Activated CD8-positive, alpha-beta memory T cell treated with anti-CD3 and anti-CD28 coated beads for 1 hour (primary cell): ENCODE data around the gene SYT9.

Experiments used
- DNase-seq, 2 donors: peaks; one replicate each; pipeline ENCODE4 v3.0.0-alpha.2; 2020; ENCODE audit warnings: low read depth in 1 of 2; ENCODE audit errors: extremely low read depth in 1 of 2

SYT9 gene

DNA sequence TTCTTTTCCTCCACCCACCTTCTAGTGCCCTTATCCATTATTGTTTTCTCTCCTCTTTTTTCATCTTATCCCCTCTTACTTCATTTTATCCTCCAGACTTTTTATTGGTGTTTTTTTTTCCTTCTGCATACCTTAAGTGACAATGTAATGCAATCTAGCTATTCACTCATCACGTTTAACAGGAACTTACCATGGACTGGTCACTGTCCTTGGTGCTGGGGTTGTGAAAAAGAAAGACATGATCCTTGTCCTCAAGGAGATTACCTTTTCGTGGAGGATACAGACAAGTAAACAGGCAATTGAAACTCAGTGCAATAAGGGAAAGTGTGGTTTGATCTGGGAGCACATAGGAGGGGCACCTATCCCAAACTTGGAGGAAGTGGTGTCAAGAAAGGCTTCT, 20.7 kb downstream of the SYT9 start:
- no peak for DNase-seq

DNA sequence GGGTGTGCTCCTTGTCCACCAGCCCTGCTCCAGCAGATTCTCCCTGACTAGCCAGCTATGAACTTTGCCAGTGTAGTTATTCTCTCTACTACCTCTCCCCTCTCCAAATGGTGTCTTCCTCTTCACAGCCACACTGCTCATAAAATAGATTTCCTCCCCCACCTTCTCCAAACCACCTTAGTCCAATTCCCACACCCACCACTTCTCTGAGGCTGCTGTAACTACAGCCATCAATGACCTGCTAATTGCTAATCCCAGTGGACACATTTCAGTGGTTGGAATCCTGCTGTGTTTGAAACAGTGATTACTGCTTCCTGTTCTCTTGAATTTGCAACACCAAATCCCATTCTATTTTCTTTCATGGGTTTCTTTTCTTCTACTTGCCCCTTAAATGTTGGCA, 23.4 kb downstream of the SYT9 start:
- DNase-seq, result no peak

DNA sequence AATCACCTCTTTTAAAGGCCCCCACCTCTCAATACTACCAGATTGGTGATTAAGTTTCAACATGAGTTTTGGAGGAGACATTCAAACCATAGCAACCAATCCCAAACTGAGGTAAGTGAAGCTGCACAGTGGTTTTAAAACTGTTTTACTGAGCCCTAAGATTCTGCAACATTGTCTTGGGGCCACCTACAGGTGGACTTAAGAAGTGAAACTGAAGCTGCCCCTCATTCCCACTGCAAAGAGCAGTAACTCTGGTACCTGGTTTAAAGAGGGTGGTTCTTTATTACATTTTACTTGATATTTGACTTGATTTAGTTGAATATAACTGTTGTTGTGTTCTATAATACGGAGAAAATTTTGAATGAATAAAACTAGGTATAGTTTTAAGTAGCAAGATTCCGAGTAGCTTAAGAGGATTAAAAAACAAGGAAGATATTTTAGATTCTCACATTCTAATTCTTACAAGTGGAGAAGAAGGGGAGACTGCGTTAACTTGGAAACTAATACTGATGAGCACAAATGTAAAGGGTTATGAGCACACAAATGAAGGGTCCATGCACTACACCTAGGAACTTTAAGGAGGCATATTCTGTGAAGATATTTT, 26.7 kb downstream of the SYT9 start:
- DNase-seq, result no peak

DNA sequence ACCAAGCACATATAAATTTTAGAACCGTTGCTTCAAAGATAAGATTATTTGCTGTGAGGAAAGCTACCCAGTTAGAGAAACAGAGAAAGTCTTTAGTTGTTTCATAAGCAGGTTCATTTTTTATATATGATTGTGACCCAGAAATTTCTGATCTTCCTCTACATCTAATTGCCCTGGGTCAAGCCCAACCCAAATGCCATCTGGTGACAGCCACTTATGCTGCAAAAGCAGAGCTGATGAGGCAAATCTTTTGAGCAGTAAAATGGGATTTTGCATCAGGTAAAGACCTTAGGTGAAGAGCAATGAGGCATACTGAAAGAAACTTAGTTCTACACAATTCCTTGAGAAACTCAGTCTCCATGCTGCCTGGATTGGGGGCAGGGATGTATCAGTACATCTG, 28.0 kb downstream of the SYT9 start:
- DNase-seq, result no peak

DNA sequence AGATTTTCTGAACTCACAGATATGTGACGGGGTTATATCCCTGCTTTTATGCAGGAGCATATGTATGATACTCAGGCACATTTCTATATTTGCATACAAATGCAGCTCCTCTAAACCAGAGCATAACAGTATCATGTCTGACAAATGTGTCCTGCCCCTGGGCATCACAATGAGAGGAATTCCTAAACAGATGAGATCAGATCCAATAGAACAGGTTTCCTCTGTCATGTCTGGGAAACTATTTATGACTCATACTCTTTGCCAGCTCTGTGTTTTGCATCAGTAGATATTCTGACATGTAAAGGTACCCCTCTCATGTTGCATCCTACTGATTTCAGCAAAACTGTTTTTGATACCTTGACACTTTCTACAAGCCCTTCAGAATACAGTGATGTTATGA, 29.4 kb downstream of the SYT9 start:
- no peak for DNase-seq

DNA sequence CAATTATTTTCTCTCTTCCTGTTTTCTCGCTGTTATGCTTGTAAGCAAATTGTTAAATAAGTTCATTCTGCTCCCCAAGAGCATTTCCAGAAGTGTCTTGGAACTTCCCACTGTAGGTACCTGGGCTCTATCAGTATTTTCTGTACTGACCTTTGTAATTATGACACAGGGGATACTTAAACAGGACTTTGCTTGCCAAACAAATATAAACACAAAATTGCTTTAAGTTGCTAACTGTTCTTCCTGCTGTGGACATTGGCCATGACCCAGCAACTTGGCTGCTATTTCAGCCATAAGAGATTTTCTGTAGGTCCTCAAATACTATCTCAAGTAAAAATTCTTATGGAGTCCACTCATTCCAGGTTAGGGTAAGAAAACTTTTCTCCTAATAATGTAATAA, 30.1 kb downstream of the SYT9 start:
- DNase-seq, result no peak

DNA sequence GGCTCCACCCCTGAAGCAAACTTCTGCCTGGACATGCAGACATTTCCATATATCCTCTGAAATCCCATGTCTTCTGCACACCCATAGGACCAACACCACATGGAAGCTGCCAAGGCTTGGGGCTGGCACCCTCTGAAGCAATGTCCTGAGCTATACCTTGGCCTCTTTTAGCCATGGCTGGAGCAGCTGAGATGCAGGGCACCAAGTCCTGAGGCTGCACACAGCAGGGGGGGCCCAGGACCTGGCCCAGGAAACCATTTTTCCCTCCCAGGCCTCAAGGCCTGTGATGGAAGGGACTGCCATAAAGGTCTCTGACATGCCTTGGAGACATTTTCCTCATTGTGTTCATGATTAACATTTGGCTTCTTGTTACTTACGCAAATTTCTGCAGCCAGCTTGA, 34.5 kb downstream of the SYT9 start:
- DNase-seq, result no peak

DNA sequence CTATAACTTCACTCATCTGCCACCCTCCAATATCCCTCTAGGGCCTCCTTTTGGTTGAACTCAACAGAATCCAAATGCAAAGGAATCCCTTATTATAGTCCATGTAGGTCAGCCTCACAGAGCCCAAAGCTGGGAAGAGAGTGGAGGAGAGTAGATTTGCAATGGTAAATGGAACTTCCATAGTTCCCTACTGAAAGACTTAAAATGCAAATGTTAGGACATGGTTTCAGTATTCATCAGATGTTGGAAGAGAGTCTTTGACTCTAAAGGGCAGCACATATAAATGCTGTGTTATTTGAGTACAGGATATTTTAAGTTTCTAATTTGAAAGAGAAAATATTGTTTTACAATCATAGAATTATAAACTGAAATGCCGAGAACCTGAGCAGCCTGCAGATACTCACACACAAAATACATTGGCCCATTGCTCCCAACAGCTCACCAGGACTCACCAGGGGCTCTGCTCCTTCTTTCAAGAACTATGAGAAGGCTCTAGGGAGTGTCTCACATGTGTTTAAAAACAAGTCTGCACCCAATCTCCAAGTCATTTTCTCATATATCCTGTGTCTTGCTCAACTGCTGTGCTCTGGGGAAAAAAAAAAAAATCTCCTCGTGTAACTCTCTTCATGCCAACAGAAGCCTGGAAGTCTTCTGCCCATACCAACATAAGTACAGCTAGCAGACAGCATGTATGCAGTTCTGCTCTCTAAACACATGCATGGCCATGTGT, 39.6 kb downstream of the SYT9 start:
- DNase-seq, result no peak

DNA sequence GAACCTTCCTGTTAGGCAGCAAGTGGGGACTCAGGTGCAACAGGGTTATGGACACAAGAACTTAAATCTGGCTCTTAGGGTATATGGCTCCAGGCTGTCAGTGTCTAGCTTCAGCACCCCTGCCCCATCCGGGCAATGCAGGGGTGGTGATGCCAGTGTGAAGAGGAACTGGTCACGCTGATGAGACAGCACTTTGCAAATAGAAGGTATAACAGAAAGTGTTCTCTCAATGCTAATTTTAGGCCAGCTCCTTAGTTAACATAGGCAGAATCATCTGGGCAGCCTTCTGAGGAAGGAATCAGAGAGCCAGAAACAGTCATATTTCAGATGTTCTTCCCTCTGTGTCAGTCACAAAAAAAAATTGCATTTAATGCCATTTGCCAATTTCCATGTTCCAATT, 41.2 kb downstream of the SYT9 start:
- no peak for DNase-seq

DNA sequence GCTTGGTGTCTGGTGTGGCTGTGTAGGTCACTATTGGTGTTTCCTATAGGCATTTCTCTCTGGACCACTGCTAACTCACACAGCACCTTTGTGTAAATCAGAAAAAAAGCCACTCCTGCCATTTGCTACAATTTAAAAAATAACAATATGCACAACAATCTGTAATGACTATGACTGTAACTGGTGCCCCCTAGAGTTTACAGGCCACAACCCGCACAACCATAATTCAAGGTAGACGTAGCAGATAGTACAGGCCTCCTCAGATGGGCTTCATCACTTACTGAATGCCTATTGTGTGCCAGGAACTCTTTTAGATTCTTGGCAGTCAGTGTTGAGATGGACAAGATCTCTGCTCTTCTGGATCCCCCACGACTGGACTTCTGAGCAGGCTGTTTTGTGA, 47.7 kb downstream of the SYT9 start:
- no peak for DNase-seq

DNA sequence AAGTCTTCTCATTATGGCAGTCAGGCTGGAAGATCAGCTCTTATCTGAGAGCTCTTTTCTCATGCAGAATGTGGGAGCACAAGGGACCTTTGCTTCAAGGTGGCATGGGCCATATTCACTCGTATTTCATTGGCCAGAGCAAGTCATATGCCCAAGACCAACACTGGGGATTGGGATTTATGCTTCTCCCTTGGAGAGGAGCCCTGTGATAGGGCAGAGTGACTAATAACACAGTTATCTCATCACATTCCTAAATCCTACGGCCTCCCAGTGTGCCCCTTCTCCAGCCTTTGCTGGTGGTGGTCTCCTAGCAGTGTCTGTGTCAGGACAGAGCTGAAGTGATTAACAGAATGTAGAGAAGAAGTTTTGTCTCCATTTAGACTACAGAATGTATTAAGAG, 48.6 kb downstream of the SYT9 start:
- DNase-seq, result no peak

DNA sequence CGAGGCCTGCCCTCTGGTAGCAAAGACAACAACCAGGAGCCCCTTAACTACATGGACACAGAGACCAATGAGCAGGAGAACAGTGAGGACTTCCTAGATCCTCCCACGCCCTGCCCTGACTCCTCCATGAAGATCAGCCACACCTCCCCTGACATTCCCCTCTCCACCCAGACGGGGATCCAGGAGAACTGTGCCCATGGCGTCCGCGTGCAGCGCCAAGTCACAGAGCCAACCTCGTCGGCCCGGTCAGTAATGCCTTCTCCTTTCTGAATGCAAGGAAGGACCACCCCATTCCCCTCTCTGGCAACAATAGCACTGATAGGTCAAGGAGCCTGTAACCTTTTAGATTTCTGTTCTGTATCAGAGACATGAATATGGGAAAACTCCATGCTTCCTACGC, 51.4 kb downstream of the SYT9 start:
- DNase-seq, result no peak

DNA sequence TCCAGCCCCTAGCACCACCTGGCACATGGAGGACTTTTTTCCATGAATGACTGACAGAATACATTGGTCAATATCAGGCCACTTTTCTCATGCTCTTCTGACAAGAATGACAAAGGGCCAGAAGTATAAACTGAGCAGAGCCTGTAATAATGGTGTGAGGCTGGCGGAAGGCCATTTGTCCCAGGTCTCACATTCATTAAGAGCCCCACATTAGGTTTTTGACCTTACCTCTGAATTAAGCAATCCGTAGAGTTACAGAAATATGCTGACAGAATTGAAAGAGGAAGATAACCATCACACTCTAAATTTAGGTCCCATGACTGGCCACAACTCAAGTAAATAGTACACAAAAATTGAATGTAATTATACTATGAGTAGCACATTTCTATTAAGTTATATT, 55.2 kb downstream of the SYT9 start:
- DNase-seq, result no peak

DNA sequence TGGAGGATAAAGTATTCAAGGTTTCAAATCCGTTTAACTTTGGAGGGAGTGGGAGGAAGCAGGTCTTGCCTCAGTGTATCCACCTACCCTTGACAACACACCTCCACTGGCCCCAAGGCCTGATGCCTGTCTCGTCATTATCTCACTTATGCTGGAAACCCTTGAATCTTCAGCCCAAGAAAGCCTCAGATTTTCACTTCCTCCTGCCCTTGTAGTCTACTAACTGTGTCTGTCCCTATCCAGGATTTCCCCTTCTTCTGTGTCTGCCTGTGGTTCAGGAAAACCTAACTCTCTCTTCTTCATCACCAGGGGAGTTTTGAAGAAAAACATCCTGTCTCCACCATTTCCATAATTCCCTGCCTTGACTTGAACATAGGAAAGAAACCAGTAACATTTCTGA, 56.1 kb downstream of the SYT9 start:
- DNase-seq, result no peak

DNA sequence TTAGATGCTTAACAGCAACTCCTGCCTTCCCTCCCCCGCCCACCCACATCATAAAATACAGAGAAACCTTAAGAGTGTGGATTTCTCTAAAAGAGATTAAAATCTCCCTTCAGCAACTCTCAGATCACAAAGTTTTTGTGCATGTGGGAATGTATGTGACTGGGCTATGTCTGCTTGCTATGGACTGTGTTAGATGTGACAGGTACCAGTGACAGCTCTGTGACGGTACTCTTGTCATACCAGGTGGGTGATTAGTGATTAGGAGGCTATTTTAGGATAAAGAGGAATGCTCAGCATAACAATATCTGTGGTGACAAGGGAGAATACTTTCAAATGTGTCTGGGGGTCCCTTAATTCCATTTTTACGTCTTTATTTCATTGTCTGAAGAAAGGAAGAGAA, 60.2 kb downstream of the SYT9 start:
- DNase-seq, result no peak

DNA sequence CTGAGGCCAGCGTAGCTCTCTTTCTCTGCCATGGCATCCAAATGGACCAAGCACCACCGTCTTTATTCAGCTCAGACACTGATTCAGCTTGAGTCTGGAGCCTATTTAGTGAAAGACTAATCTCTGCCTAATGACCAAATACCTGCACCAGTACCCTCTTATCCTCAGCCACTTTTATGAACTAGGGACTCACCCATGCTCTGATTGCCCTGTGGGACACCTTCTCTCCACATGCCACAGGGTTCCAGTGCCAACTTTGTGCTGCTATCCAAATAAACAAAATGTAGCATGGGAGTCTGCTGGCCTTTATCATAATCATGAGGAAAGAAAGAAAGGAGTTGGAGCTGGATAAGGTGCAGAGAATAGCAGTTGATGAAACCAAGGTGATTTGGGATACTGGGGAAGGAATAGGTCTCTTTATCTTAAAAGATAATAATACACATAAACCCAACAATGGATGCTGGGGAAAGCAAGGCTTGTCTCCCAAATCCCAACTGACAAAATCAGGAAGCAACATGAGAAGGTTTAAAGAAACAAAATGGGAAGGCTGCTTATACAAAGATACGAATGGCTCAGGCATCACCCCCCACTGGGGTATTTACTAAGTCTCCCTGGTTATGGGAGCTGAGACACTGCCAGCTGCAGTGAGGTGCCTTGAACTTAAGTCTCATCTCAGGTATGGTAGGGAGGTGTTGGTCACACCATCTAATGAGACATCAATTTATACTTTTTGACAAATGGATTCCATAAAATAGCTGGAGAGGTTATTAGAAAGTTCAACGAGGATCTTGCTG, 63.3 kb downstream of the SYT9 start:
- no peak for DNase-seq

DNA sequence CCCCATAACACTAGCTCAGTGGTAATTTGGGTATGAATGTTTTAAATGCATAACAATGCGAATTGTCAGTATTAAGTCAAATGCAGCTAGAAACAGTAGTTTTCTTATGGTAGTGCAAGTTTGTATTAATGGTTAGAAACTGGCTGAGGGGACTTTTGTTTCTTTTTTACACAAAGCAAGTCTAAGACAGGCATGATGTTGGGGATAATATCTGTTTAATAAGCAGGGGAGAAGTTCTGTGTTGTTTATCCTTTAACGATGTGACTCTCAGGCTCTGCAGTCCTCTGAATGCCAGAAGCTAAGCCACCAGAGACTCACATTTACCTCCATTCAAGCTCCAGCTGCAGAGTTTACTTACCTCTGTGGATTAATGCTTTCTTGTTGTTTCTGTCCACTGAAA, 67.8 kb downstream of the SYT9 start:
- DNase-seq, result no peak

DNA sequence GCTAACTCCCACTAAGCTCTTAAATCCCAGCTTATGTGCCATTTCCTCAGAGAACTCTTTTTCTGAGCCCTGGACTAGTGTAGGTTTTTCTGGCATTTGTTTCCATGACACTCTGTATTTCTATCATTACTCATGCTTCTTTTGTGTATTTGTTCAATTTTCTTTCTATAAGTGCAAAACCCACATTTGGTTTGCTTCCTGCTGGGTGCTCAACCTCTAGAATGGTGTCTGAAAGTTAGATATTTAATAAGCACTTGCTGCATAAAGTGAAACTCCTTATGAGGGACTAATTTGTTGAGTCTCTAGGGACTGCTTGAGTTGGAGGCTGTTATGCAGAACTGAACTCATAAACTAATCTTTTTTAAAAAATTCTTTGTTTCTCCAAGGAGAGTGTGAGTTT, 68.6 kb downstream of the SYT9 start:
- no peak for DNase-seq

DNA sequence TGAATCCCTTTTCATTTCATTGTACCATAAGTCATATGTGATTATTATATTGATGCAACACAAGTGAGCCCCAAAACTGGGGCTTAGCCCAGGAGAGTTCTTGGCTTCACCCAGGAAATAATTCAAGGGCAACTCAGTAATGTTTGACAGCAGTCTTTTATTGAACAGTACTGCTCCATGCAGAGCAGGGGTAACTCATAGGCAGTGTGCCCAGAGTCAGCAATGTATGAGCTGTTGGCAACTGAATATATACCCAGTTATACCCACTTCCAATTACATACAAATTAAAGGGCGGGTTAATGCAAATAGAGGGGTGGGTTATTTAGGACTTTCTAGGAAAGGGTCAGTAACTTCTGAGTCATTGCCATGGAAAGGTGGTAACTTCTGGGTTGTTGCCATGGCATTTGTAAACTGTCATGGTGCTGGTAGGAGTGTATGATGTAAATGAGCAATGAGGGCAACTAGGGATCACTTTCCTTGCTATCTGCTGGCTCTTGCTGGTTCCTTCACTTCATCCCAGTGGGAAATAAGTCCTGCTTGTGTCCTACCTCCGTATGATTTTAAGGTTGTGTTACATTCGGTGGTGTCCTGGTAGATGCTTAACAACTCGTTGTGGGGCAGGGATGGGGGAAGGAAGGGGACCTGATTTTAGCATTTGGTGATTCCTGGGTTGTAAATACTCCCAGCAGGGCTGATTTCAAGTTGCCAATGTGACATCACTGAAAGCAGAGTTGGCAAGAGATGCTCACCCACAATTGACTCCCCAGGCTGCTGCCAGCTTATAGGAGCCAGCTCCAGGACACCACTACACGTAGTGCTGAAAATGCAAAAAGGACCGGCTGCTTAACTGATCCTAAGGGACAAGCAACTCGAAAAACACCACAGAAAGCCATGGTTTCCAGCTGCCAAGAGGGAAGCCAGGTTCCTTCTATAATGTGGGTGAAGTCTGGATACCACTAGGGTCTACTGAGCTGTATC, 70.1 kb downstream of the SYT9 start:
- no peak for DNase-seq

DNA sequence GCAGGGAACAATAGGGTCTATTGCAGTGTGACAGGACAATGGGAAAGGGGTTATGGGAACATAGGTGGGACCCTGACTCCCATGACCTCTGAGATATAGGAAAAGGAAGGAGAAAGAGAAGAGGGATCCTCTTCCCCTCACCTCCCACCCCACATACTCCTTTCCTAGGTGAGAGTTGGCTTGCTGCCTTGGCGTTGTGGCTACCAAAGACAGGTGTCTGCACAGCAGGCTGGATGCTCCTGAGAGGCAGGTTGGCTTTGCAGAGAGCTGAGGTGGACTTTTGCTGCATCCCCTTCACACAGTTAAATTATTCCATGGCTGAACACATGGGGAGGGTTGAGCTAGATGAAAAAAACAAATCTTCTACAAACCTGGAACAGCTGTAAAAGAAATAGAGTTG, 80.7 kb downstream of the SYT9 start:
- no peak for DNase-seq

DNA sequence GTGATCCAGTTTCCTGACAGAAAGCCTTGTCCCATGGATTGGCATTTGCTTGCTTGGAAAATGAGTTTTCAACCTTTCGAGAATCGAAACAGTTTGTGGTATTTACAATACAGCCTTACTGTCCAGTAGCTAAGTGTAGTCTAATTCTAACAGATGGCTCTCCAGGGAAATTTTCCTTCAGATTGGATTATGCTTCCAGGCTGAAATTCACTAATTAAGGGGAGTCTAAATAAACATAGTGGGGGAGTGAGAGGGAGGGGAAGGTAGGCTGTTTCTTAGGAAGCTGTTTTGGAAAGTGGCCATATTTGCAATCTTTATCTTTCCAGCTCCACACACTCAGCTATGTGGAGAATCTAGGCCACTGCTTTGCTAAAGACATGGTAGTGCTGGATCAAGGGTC, 81.3 kb downstream of the SYT9 start:
- DNase-seq, result no peak
